Panc1 (cell line): ENCODE data around the gene ANKRD40. TPM values are rescaled to one million over a fixed set of nuclear protein-coding genes. Genes with fewer than 3 reads are reported as not detected.
A peak's percentile ranks its signal among the peaks of the same experiment; 100 is the strongest.

Experiments used
- ATAC-seq: fragments of 200-7000 bp; cut with Tn5 transposase; 2 replicates; pipeline ENCODE4 v1.9.1; 2020; ENCODE audit warnings: mild to moderate bottlenecking, moderate library complexity
- BruUV-seq: library from RNA; stranded (reverse); fragments of 400-500 nt; replicated peaks from 2 replicates; lab custom pipeline; 2021; lab: Mats Ljungman, UMichigan
- CTCF ChIA-PET: fragments of 300-600 bp; sonication (Branson Sonifier 250); formaldehyde crosslinking; loops from one replicate; lab custom pipeline; 2022; ENCODE audit warnings: antibody characterized with exemption; lab: Charles Lee
- POLR2A ChIA-PET: fragments of 300-600 bp; sonication (Branson Sonifier 250); formaldehyde crosslinking; loops from one replicate; lab custom pipeline; 2022; ENCODE audit warnings: antibody characterized with exemption; lab: Charles Lee
- DNase-seq: peaks from one replicate; pipeline ENCODE4 v3.0.0-alpha.2; 2010; ENCODE audit warnings: low read depth, low spot score
- H3K27ac ChIP-seq: 2 replicates; pipeline ENCODE4 v1.5.1; 2011; ENCODE audit warnings: mild to moderate bottlenecking, low read length, inconsistent platforms
- H3K27me3 ChIP-seq: fragments of 200-500 bp; sonication (Bioruptor generic); 2 replicates; pipeline ENCODE4 v1.6.0; 2014; ENCODE audit warnings: low read length, inconsistent platforms; ENCODE audit not compliant: control insufficient read depth, insufficient read depth
- H3K36me3 ChIP-seq: fragments of 200-500 bp; sonication (Bioruptor generic); 2 replicates; pipeline ENCODE4 v1.5.1; 2014; ENCODE audit warnings: inconsistent platforms, mild to moderate bottlenecking, low read length, moderate library complexity; ENCODE audit not compliant: control insufficient read depth, insufficient read depth
- H3K4me1 ChIP-seq: 2 replicates; pipeline ENCODE4 v1.5.1; 2011; ENCODE audit warnings: inconsistent platforms, mild to moderate bottlenecking, low read length, moderate library complexity; ENCODE audit not compliant: control insufficient read depth, insufficient read depth
- H3K4me3 ChIP-seq, 2 experiments: 2 replicates each; pipeline ENCODE4 v1.5.1; 2011 to 2012; ENCODE audit warnings: low read depth in 2 of 2, low read length in 2 of 2, mild to moderate bottlenecking in 2 of 2, inconsistent platforms in 1 of 2, moderate library complexity in 1 of 2
- H3K9me3 ChIP-seq: fragments of 200-500 bp; sonication (Bioruptor generic); 2 replicates; pipeline ENCODE4 v1.5.1; 2014; ENCODE audit warnings: low read depth, mild to moderate bottlenecking, inconsistent platforms, low read length, moderate library complexity; ENCODE audit not compliant: control insufficient read depth, insufficient read depth
- CTCF ChIP-seq: fragments of 450-650 bp; IDR thresholded peaks from 2 replicates; pipeline ENCODE4 v1.5.1; 2017; ENCODE audit warnings: mild to moderate bottlenecking
- POLR2AphosphoS5 ChIP-seq: IDR thresholded peaks from 2 replicates; pipeline ENCODE4 v1.6.1; 2012; ENCODE audit warnings: mild to moderate bottlenecking, low read depth, low read length, moderate library complexity
- REST ChIP-seq, 2 experiments: IDR thresholded peaks; 2 replicates each; pipeline ENCODE4 v1.6.1; 2011 to 2012; ENCODE audit warnings: low read depth in 2 of 2, control low read depth in 1 of 2, low read length in 1 of 2, mild to moderate bottlenecking in 1 of 2, moderate library complexity in 1 of 2; ENCODE audit not compliant: insufficient read depth in 1 of 2
- SIN3A ChIP-seq: IDR thresholded peaks from 2 replicates; pipeline ENCODE4 v1.6.1; 2012; ENCODE audit warnings: low read depth, mild to moderate bottlenecking, low read length, moderate library complexity, borderline replicate concordance; ENCODE audit not compliant: insufficient read depth
- TCF7L2 ChIP-seq: IDR thresholded peaks from 2 replicates; pipeline ENCODE4 v1.6.1; 2011; ENCODE audit warnings: mild to moderate bottlenecking, low read depth, low read length, inconsistent platforms
- in situ Hi-C: cut with HindIII; loops from 2 replicates; pipeline ENCODE4 v1.10.0; 2016; ENCODE audit warnings: low sequenced_read_pairs, low pct_unique_long_range_greater_than_20kb
- intact Hi-C: fragments of 100-400 bp; cut with micrococcal nuclease; formaldehyde crosslinking; loops from one replicate; pipeline ENCODE4 v1.10.0; 2022; ENCODE audit not compliant: unreplicated experiment
- total RNA-seq: library from RNA; stranded (reverse); gene quantifications from one replicate; pipeline ENCODE4 v1.2.1, GENCODE V29; 2021; ENCODE audit not compliant: unreplicated experiment

ANKRD40 gene
- total RNA-seq, 1 experiment from 2014 or later = 57.2 TPM

GRCh38 chr17:50660042-50660886 is 47.5 kb downstream of the ANKRD40 start:
- intact Hi-C loops (no loop called here), in situ Hi-C loops (no loop called here)
- no TSS peak for BruUV-seq
- Histone ChIP-seq H3K9me3 (no peaks in the 10 kb centered on the region), H3K4me1 (peaks cover 59% of the 10 kb centered on the region), H3K4me3 (no peak overlapping the region), H3K36me3 (no peaks in the 10 kb centered on the region), H3K27ac (peak overlapping the region; percentile 85), H3K27me3 (no peaks in the 10 kb centered on the region)
- TF ChIP-seq TCF7L2 (no peak), REST (IDR thresholded peaks at IDR 0.05; ENCODE audit: insufficient read depth in 1 of 2, low read depth in 2 of 2, low read length in 1 of 2) (no peak), SIN3A (no peak), POLR2AphosphoS5 (no peak; the same call in 1 of the 2 replicates)
- DNase-seq (no peak), ATAC-seq (peak; percentile 13; the same call in 1 of the 2 replicates)
- POLR2A ChIA-PET = interaction anchor here (0.6 to 1.4 kb wide), 3 partner anchors 23 to 287 kb away, joined by 3 to 17 read pairs (median 3); partner anchors contain the start of genes EME1 and MRPL27
- CTCF ChIA-PET = interaction anchor here (0.9 to 1.5 kb wide), 2 partner anchors 22 to 35 kb away, joined by 4 to 5 read pairs; no protein-coding TSS in a partner anchor

- Histone ChIP-seq H3K4me3 (no peak overlapping the region), H3K4me1 (peaks cover 59% of the 10 kb centered on the region), H3K36me3 (no peaks in the 10 kb centered on the region), H3K27me3 (no peaks in the 10 kb centered on the region), H3K9me3 (no peaks in the 10 kb centered on the region), H3K27ac (peak overlapping the region; percentile 85)
- DNase-seq = no peak
- no peak for ATAC-seq
- in situ Hi-C loops = no loop called here
- BruUV-seq = no TSS peak
- no peak for TF ChIP-seq SIN3A
- TF ChIP-seq CTCF = no peak
- no peak for TF ChIP-seq TCF7L2
- TF ChIP-seq REST (IDR thresholded peaks at IDR 0.05; ENCODE audit: insufficient read depth in 1 of 2, low read depth in 2 of 2, low read length in 1 of 2) = no peak
- no peak for TF ChIP-seq POLR2AphosphoS5
- intact Hi-C loops = no loop called here
- CTCF ChIA-PET = interaction anchor here (0.9 kb wide), 1 partner anchor 21 kb away, joined by 4 read pairs; no protein-coding TSS in a partner anchor
- POLR2A ChIA-PET = no interaction called here
Measured at GRCh38 chr17:50659179-50659578, 48.5 kb downstream of the ANKRD40 start.
